ENCODE measurements around the gene RNF222. TPM values are rescaled to one million over a fixed set of nuclear protein-coding genes. Genes with fewer than 3 reads are reported as not detected.

Gene RNF222
- total and polyA plus RNA-seq, 2 of the 8 experiments (the other 6 are each of a cell fraction or from before 2014, with no cell fraction given), result not detected

DNA sequence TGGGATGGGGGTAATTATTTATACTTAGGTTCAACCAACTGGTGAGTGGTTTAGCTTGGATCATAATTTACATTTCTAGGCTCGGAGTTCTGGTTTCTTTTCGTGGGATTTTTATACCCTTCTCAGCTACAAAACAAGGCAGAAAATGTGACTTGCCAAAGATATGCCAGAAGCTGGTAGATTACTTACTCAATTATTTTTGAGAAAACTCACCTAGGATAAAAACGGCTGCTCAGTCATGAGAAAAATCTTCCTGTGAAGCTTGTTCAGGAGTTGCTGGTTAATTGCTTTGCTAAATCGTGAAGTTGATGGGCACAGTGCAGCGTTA lies 39.2 kb upstream of the RNF222 start:
- Histone ChIP-seq H3K79me1 (ENCODE audit: low read depth, low read length) (no peaks in the 10 kb centered on the region; the same call in 1 of the 2 replicates), H4K20me1 (replicated peaks in 1 of 2; ENCODE audit: control insufficient read depth in 1 of 2, insufficient read depth in 2 of 2, low read length in 2 of 2) (peaks cover 0 to 2% of the 10 kb centered on the region in 2 experiments), H3K14ac (ENCODE audit: insufficient read length) (no peak overlapping the region), H2AFZ (ENCODE audit: low read length) (peak overlapping the region; percentile 59; the same call in 1 of the 2 replicates), H2BK20ac (ENCODE audit: low read length) (no peak overlapping the region), H3K79me2 (ENCODE audit: control insufficient read depth in 1 of 2, insufficient read depth in 2 of 2, low read length in 2 of 2) (peaks cover 0 to 43% of the 10 kb centered on the region in 2 experiments; a peak in 2 of 4 replicates), H4K91ac (replicated peaks; ENCODE audit: insufficient read length, low read length) (no peak overlapping the region), H3K23me2 (ENCODE audit: low read depth, low read length) (no peaks in the 10 kb centered on the region), H2BK15ac (ENCODE audit: low read length) (no peak overlapping the region), H2AK5ac (ENCODE audit: low read depth, low read length) (no peak overlapping the region), H3K18ac (ENCODE audit: extremely low read depth, low read length) (no peak overlapping the region), H3K4me3 (ENCODE audit: extremely low read depth in 1 of 4, insufficient read depth in 2 of 4, low read depth in 3 of 4, low read length in 4 of 4) (peak overlapping the region; percentile 46 to 95 (median 91)), H3K4ac (replicated peaks; ENCODE audit: insufficient read length, low read depth, low read length) (no peak overlapping the region), H4K5ac (ENCODE audit: insufficient read length, low read depth, low read length) (no peak overlapping the region), H2BK5ac (ENCODE audit: low read depth, low read length) (no peak overlapping the region), H3K27me3 (replicated peaks in 1 of 4; ENCODE audit: control insufficient read depth in 3 of 4, extremely low read depth in 1 of 4, insufficient read depth in 3 of 4, low read length in 3 of 4) (no peaks in the 10 kb centered on the region), H3K9me3 (ENCODE audit: insufficient read depth in 2 of 2, low read depth in 1 of 2, low read length in 1 of 2) (no peaks in the 10 kb centered on the region), H4K8ac (ENCODE audit: extremely low read depth, insufficient read depth, low read length) (no peak overlapping the region), H2BK120ac (replicated peaks; ENCODE audit: low read depth, low read length) (no peak overlapping the region), H3K27ac (ENCODE audit: low read depth, low read length) (no peak overlapping the region), H3K4me2 (ENCODE audit: insufficient read depth in 1 of 2, low read depth in 2 of 2, low read length in 2 of 2) (peak overlapping the region; percentile 83 to 85), H3K56ac (replicated peaks; ENCODE audit: insufficient read length, low read depth, low read length) (no peak overlapping the region), H3K36me3 (ENCODE audit: control insufficient read depth in 2 of 4, insufficient read depth in 4 of 4, low read length in 3 of 4) (no peaks in the 10 kb centered on the region), H3K4me1 (replicated peaks in 1 of 4; ENCODE audit: control insufficient read depth in 3 of 4, insufficient read depth in 4 of 4, low read length in 3 of 4) (peaks cover 0 to 2% (median under 1%) of the 10 kb centered on the region in 4 experiments; a peak in 2 of 7 replicates), H3K9ac (replicated peaks in 1 of 4; ENCODE audit: extremely low read depth in 1 of 4, low read depth in 3 of 4, low read length in 3 of 4) (peak overlapping the region in 2 of 4 experiments; percentile 40 to 64; a peak in 2 of 7 replicates), H3K23ac (ENCODE audit: insufficient read length) (no peak overlapping the region), H2BK12ac (ENCODE audit: low read depth, low read length) (no peak overlapping the region)
- no peak for FAIRE-seq
- DNase-seq (ENCODE audit: low read depth in 1 of 2, low spot score in 2 of 2), result no peak
- WGBS, 2 experiments (ENCODE audit: extremely low coverage in 1 of 2, insufficient coverage in 1 of 2, insufficient read length in 1 of 2, insufficient replicate concordance in 2 of 2, low coverage in 1 of 2, low lambda C conversion rate in 2 of 2, missing lambda C conversion rate in 1 of 2), result 50% methylated on average over 5 of the region's 5 CpGs; no CpG with 5 or more reads in 1 of the 2 experiments
- POLR2A ChIA-PET (ENCODE audit: partially characterized antibody), result interaction anchor here (0.7 to 1.2 kb wide), 6 partner anchors 9 to 99 kb away, joined by 3 to 4 read pairs (median 3); partner anchors contain the start of genes KRABD2 and RPL26
- CTCF ChIA-PET (ENCODE audit: partially characterized antibody), result interaction anchor here (0.6 to 2.6 kb wide), 5 partner anchors 10 to 613 kb away, joined by 3 to 9 read pairs (median 3); no protein-coding TSS in a partner anchor
- no peak for TF ChIP-seq JUN (IDR thresholded peaks at IDR 0.05; ENCODE audit: low read depth, low read length)
- no peak for TF ChIP-seq CBX5 (IDR thresholded peaks at IDR 0.05; ENCODE audit: low read depth, low read length)
- TF ChIP-seq NANOG (IDR thresholded peaks at IDR 0.05; ENCODE audit: insufficient read depth, low read depth, low read length, poor library complexity, severe bottlenecking), result no peak

Data from H1 (cell line).